ENCODE measurements around the gene XKR3. TPM values are rescaled to one million over a fixed set of nuclear protein-coding genes. Genes with fewer than 3 reads are reported as not detected.
"Not testable (repeated sequence)": the region's sequence is repeated elsewhere in the genome, so short reads cannot be mapped to it uniquely, and the experiment has no call there.

XKR3 gene
- total RNA-seq (not detected), polyA plus RNA-seq (under 1 TPM; 0.06 to 0.19 (median 0.09) TPM)
- long read RNA-seq, donor 1: 0 reads
- long read RNA-seq, donor 2: 0 reads

GRCh38 chr22:16824716-16825687 lies at the start of gene XKR3:
XKR3 (minus strand) TSS chr22:16825411; CDS start chr22:16808073, 17,338 bp downstream.
- Histone ChIP-seq H3K27ac (peak within 1 kb of the TSS in 4 of 8 donors; percentile 0 to 67 (median 44)), H3K36me3 (no peaks in the 10 kb centered on the region), H3K4me1 (peaks cover 0 to 16% (median 14%) of the 10 kb centered on the region in 6 donors), H3K4me3 (peak within 1 kb of the TSS in 2 of 8 donors; percentile 7 to 49), H3K9me3 (no peaks in the 10 kb centered on the region), H3K27me3 (replicated peaks in 1 of 7) (no peaks in the 10 kb centered on the region)
- TF ChIP-seq POLR2A (IDR thresholded peaks at IDR 0.05) (no peak), POLR2AphosphoS5 (IDR thresholded peaks at IDR 0.05) (no peak), CTCF (IDR thresholded peaks at IDR 0.05 in 8 of 11, conservative IDR thresholded peaks at IDR 0.05 in 3 of 11) (no peak)
- DNase-seq: no peak
- intact Hi-C loops (cut with DNase I; ENCODE audit: low total_unique reads): no loop called here
- WGBS, 5 donors: 20 to 27% (median 25%) methylated on average over 9 of the region's 9 CpGs

- H3K36me3 ChIP-seq; H3K9me3 ChIP-seq; H3K4me1 ChIP-seq; H3K27me3 ChIP-seq (replicated peaks in 1 of 7); H3K27ac ChIP-seq; H3K4me3 ChIP-seq; DNase-seq; intact Hi-C loops (cut with DNase I; ENCODE audit: low total_unique reads): not testable (repeated sequence)
- WGBS, 5 donors: 60 to 87% (median 69%) methylated on average over 6 of the region's 6 CpGs
These were observed 44.4 kb upstream of the XKR3 start for GRCh38 chr22:16869640-16870039.

GRCh38 chr22:16866167-16866566 lies 41.0 kb upstream of the XKR3 start:
- TF ChIP-seq POLR2A (IDR thresholded peaks at IDR 0.05): no peak
- no peak for TF ChIP-seq CTCF (IDR thresholded peaks at IDR 0.05 in 8 of 11, conservative IDR thresholded peaks at IDR 0.05 in 3 of 11)
- no peak for TF ChIP-seq POLR2AphosphoS5 (IDR thresholded peaks at IDR 0.05)
- no peaks in the 10 kb centered on the region for H3K36me3 ChIP-seq
- H3K27me3 ChIP-seq (replicated peaks in 1 of 7): no peaks in the 10 kb centered on the region
- no peak overlapping the region for H3K27ac ChIP-seq
- intact Hi-C loops (cut with DNase I; ENCODE audit: low total_unique reads): no loop called here
- 76 to 89% (median 79%) methylated on average over 3 of the region's 3 CpGs for WGBS, 5 donors
- no peaks in the 10 kb centered on the region for H3K4me1 ChIP-seq
- H3K9me3 ChIP-seq: no peaks in the 10 kb centered on the region
- H3K4me3 ChIP-seq: no peak overlapping the region
- no peak for DNase-seq

GRCh38 chr22:16856851-16857250 lies 31.6 kb upstream of the XKR3 start:
- intact Hi-C loops (cut with DNase I; ENCODE audit: low total_unique reads); H3K4me3 ChIP-seq; H3K9me3 ChIP-seq; H3K27ac ChIP-seq; H3K36me3 ChIP-seq; H3K27me3 ChIP-seq (replicated peaks in 1 of 7); H3K4me1 ChIP-seq; DNase-seq: not testable (repeated sequence)
- WGBS, 5 donors: 84 to 92% (median 87%) methylated on average over 9 of the region's 9 CpGs

GRCh38 chr22:16854631-16855030 lies 29.4 kb upstream of the XKR3 start:
- H3K36me3 ChIP-seq: no peaks in the 10 kb centered on the region
- H3K27ac ChIP-seq: no peak overlapping the region
- no peaks in the 10 kb centered on the region for H3K4me1 ChIP-seq
- no peaks in the 10 kb centered on the region for H3K27me3 ChIP-seq (replicated peaks in 1 of 7)
- intact Hi-C loops (cut with DNase I; ENCODE audit: low total_unique reads): no loop called here
- H3K4me3 ChIP-seq: no peak overlapping the region
- no peak for DNase-seq
- no peaks in the 10 kb centered on the region for H3K9me3 ChIP-seq
- TF ChIP-seq POLR2A (IDR thresholded peaks at IDR 0.05): no peak
- TF ChIP-seq CTCF (IDR thresholded peaks at IDR 0.05 in 8 of 11, conservative IDR thresholded peaks at IDR 0.05 in 3 of 11): no peak
- TF ChIP-seq POLR2AphosphoS5 (IDR thresholded peaks at IDR 0.05): no peak

GRCh38 chr22:16851268-16851996 lies 26.2 kb upstream of the XKR3 start:
- intact Hi-C loops (cut with DNase I; ENCODE audit: low total_unique reads); H3K4me3 ChIP-seq; H3K27ac ChIP-seq; DNase-seq; H3K9me3 ChIP-seq; H3K36me3 ChIP-seq; H3K4me1 ChIP-seq; H3K27me3 ChIP-seq (replicated peaks in 1 of 7): not testable (repeated sequence)
- WGBS, 5 donors: 43 to 83% (median 69%) methylated on average over 1 of the region's 1 CpG
